HepG2 (cell line): ENCODE measurements around the gene NUP54. TPM values are rescaled to one million over a fixed set of nuclear protein-coding genes. Genes with fewer than 3 reads are reported as not detected.

ENCODE experiments used
- ASH2L ChIP-seq: fragments of 300-600, 200-600 bp; sonication (generic); IDR thresholded peaks from 2 replicates; pipeline ENCODE4 v1.7.0; 2017; ENCODE audit warnings: low read depth, mild to moderate bottlenecking, moderate library complexity, mixed read lengths, low read length; ENCODE audit not compliant: insufficient read length
- CCDC6 ChIP-seq: sonication (generic); formaldehyde crosslinking; IDR thresholded peaks from 2 replicates; pipeline ENCODE4 v1.8.1; 2022; ENCODE audit warnings: mild to moderate bottlenecking, missing genetic modification reagents, moderate library complexity
- CENPT ChIP-seq: sonication (generic); formaldehyde crosslinking; IDR thresholded peaks from 2 replicates; pipeline ENCODE4 v1.8.0; 2022; ENCODE audit warnings: low read depth, mild to moderate bottlenecking, moderate library complexity, missing genetic modification reagents
- MEIS2 ChIP-seq: sonication (generic); formaldehyde crosslinking; IDR thresholded peaks from 2 replicates; pipeline ENCODE4 v1.9.0; 2021; ENCODE audit warnings: mild to moderate bottlenecking, missing genetic modification reagents
- NFIB ChIP-seq: sonication (generic); formaldehyde crosslinking; IDR thresholded peaks from 2 replicates; pipeline ENCODE4 v1.9.0; 2021; ENCODE audit warnings: missing genetic modification reagents, mild to moderate bottlenecking, borderline replicate concordance
- SIN3A ChIP-seq: IDR thresholded peaks from 2 replicates; pipeline ENCODE4 v1.6.1; 2011; ENCODE audit warnings: low read depth, mild to moderate bottlenecking, control low read depth, low read length, borderline replicate concordance
- SRSF9 ChIP-seq: fragments of 200-400 bp; formaldehyde crosslinking; IDR thresholded peaks from 2 replicates; pipeline ENCODE4 v1.6.1; 2018; ENCODE audit warnings: borderline replicate concordance, mild to moderate bottlenecking, low read depth, low read length; ENCODE audit not compliant: insufficient read depth, poor library complexity, severe bottlenecking
- TARDBP ChIP-seq: sonication (generic); formaldehyde crosslinking; IDR thresholded peaks from 2 replicates; pipeline ENCODE4 v1.8.0; 2022; ENCODE audit warnings: mild to moderate bottlenecking, missing genetic modification reagents
- TEAD2 ChIP-seq: sonication (generic); formaldehyde crosslinking; IDR thresholded peaks from 2 replicates; pipeline ENCODE4 v1.9.0; 2021; ENCODE audit warnings: missing genetic modification reagents
- ZFP37 ChIP-seq: sonication (generic); formaldehyde crosslinking; IDR thresholded peaks from 2 replicates; pipeline ENCODE4 v1.4.0; 2020; ENCODE audit warnings: missing genetic modification reagents, borderline replicate concordance
- ZFY ChIP-seq: sonication (generic); formaldehyde crosslinking; IDR thresholded peaks from 2 replicates; pipeline ENCODE4 v1.4.0; 2020; ENCODE audit warnings: missing genetic modification reagents
- ZIK1 ChIP-seq: sonication (generic); formaldehyde crosslinking; IDR thresholded peaks from 2 replicates; pipeline ENCODE4 v1.5.0; 2020; ENCODE audit warnings: mild to moderate bottlenecking, low read depth, missing genetic modification reagents, borderline replicate concordance
- ZNF275 ChIP-seq: sonication (generic); formaldehyde crosslinking; IDR thresholded peaks from 2 replicates; pipeline ENCODE4 v1.8.0; 2022; ENCODE audit warnings: missing genetic modification reagents, mild to moderate bottlenecking, inconsistent platforms, borderline replicate concordance
- ZNF318 ChIP-seq: sonication (generic); formaldehyde crosslinking; IDR thresholded peaks from 2 replicates; pipeline ENCODE4 v1.4.0; 2020; ENCODE audit warnings: mild to moderate bottlenecking, missing genetic modification reagents
- ZNF597 ChIP-seq: sonication (generic); formaldehyde crosslinking; IDR thresholded peaks from 2 replicates; pipeline ENCODE4 v1.5.0; 2020; ENCODE audit warnings: missing genetic modification reagents
- ZSCAN29 ChIP-seq: sonication (generic); formaldehyde crosslinking; conservative IDR thresholded peaks from 2 replicates; pipeline ENCODE4 v1.4.0; 2020; ENCODE audit warnings: mild to moderate bottlenecking, missing genetic modification reagents
- polyA plus RNA-seq, 8 experiments: library from polyadenylated mRNA; depleted of rRNA in 3 of 8; stranded (reverse) in 7 of 8; unstranded in 1 of 8; fragments of >200 nt; fragmentation: Illumina TruSeq in 4 of 8; extraction: Trizol in 4 of 8; gene quantifications; 2 replicates each; pipeline versions ENCODE4 v1.2.1 to v1.2.3, GENCODE V29; 2011 to 2016; ENCODE audit warnings: low read depth in 4 of 8, missing spikeins in 1 of 8, mixed read lengths in 1 of 8; ENCODE audit not compliant: insufficient read depth in 1 of 8
- total RNA-seq, 5 experiments: library from RNA; depleted of rRNA; stranded (reverse); fragments of >200 nt; fragmentation: Illumina TruSeq; extraction: Trizol; gene quantifications; 2 replicates each; pipeline ENCODE4 v1.2.3, GENCODE V29; 2016; ENCODE audit warnings: low read depth in 1 of 5
- TF ChIP-seq, protein P1 (sequence below): sonication (generic); formaldehyde crosslinking; IDR thresholded peaks from 2 replicates; pipeline ENCODE4 v1.4.0; 2020; ENCODE audit warnings: missing genetic modification reagents

NUP54 gene
- total and polyA plus RNA-seq, 2 of the 13 experiments (the other 11 are each of a cell fraction or from before 2014, with no cell fraction given), result 36.1 to 69.3 TPM

DNA sequence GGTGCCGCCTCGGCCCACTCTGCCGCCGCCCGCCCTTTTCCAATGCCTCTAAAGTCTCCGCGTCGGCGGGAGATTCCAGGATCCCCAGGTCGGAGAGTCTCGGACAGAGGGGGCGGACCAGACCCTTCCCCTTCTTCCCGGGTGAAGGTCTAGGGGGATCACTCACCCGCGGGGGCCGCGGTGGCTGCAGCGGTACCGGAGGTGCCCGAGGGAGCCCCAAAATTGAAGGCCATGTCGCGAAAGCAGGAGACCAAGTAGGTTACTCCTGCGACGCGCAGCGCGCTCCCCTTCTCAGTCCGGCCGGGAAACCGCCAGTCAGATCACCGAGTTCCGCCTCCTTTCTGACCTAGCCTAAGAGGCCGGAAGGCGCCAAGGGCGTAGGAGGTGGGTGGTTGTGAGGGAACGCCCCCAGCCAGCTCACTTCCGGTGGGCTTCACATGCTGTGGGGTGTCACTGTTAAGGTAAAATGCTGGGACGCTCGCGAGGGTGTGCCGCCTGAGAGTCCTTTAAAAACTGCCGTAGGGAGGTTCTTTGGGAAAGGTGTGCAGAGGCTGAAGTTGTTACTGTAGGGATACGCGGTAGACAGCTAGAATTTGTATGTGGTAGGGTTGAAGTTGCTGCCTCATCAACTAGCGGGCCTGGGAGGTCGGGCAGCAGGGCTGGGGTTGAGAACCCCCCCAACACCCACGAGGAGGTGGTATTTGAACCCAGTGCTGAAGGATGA lies at the start of gene NUP54 (continued):
- TF ChIP-seq ZNF318, result peak; percentile 68; the same call in 1 of the 2 replicates
- TF ChIP-seq TARDBP, result peak; percentile 97
- TF ChIP-seq NFIB, result no peak
- no peak for TF ChIP-seq CENPT (CRISPR knock-in tag)
- TF ChIP-seq ASH2L, result peak; percentile 99
- TF ChIP-seq ZSCAN29 (CRISPR knock-in tag), result peak; percentile 93
- TF ChIP-seq SIN3A, result peak; percentile 76
- TF ChIP-seq ZNF275 (CRISPR knock-in tag), result 0 out of 2 replicates have a peak, but pooled peaks have one; percentile 75
- TF ChIP-seq SRSF9, result no peak
- peak; percentile 97 for TF ChIP-seq CCDC6 (CRISPR knock-in tag)
- peak; percentile 98 for TF ChIP-seq ZFY (CRISPR knock-in tag)
- peak; percentile 69; the same call in 1 of the 2 replicates for TF ChIP-seq ZIK1 (CRISPR knock-in tag)
- TF ChIP-seq ZFP37 (CRISPR knock-in tag), result no peak
- TF ChIP-seq ZNF597, result no peak
- TF ChIP-seq, protein P1, sequence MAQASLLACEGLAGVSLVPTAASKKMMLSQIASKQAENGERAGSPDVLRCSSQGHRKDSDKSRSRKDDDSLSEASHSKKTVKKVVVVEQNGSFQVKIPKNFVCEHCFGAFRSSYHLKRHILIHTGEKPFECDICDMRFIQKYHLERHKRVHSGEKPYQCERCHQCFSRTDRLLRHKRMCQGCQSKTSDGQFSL (CRISPR knock-in tag), result no peak; the same call in 1 of the 2 replicates
- no peak for TF ChIP-seq TEAD2 (CRISPR knock-in tag)
- TF ChIP-seq MEIS2 (CRISPR knock-in tag), result peak; percentile 86; the same call in 1 of the 2 replicates
